NOMO-1 treated with DMSO at 0.1 percent for 48 hours (cell line): ENCODE measurements around the gene NPRL2.

Experiments
- DNase-seq: peaks from one replicate; lab custom pipeline; 2025; ENCODE audit not compliant: unreplicated experiment; lab: John Stamatoyannopoulos, UW

NPRL2 gene

DNA sequence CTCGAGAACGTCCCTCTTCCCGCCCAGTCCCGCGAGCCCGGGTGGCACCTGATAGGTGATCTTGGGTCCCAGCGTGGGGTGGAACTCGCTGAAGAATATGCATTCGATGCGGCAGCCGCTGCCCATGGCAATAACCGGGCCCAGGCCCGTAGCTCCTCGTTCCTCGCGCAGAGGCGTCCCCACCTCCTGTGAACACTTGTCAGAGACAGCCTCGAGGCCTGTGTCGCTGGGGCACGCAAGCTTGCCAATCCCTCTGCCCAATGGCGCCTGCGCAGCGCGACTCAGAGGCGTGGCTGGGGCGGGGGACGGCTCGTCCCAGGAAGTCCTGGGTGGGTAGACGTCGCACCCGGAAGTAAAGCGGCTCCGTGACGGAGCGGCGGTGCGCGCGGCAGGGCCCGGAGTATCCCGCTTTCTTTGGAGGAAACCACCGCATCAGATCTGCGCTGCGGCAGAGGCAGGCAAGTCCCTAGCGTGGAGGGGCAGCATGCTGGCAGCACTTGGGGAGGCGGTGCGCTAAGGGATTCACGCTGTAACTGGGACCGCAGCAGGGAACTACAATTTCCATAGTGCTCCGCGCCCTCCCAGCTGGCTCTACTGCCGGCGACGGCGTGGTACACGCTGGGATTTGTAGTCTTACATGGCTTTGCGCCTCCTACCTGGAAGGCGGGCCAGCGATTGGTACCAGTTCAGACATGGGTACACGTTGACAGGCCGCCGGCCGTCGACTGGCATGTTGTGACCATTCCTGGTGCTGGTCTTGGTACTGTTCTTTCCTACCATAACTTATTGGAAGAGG, at the start of gene NPRL2, which contains the start of gene CYB561D2:
Gene NPRL2, minus strand, starts transcription at position 249 of the 796 bp plus-strand sequence. Its CDS starts 123 bp downstream, at position 126.
Gene CYB561D2, plus strand, starts transcription at position 336 of the 796 bp plus-strand sequence. CDS start 572 bp downstream, outside the sequence.
- peak; percentile 92 for DNase-seq

DNA sequence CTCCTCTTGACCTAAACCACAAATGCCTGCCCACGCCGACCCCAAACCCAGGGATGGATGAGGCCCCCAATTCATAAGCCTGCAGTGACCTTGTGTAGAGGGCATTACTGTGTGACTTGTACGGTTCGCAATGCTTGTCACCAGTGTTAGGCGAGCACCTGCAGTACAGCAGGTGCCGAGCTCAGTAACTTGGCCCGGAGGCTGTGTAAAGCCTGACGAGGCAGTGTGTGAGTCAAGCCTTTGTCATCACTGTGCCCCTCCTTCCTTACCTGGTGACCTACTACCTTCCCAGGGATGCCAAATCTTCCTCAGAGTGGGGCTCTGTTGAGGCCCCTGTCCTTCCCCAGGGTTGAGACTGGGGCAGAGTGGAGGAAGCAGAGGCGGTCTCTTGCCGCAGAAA, 45.9 kb upstream of the NPRL2 start:
- no peak for DNase-seq

GRCh38 chr3:50395070-50395860, 44.7 kb upstream of the NPRL2 start:
- peak; percentile 86 for DNase-seq

GRCh38 chr3:50393061-50393460, 42.5 kb upstream of the NPRL2 start:
- no peak for DNase-seq

DNA sequence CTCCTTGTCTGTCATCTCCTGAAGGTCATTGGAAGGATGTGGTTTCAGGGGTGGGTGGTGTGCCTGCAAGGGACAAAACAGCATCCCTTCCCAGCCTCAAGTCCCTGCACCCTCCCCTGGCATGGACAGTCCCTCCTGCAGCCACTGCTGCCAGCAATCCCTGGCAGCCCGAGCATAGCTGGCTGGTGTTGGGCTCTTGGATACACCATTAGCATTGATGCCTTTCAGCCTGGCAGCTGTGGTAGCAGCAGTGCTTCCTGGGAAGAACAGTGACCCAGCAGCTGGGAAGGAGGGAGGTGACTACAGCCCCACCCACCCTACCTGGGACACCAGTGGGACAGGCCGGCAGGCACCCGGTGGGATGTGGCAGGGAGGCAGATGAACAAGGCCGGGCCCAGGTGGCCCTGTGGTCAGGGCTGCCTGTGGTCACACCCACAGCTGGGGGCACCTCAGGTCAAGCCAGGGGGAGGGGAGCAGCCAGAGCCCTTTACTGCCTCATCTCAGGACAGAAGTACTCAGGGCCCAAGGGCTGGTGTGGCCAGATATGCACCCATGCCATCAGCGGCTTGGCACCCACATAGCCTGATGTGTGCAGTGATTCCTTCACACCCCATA, 41.6 kb upstream of the NPRL2 start:
- DNase-seq, result no peak

GRCh38 chr3:50390508-50391224, 40.1 kb upstream of the NPRL2 start:
- no peak for DNase-seq

GRCh38 chr3:50389414-50389767, 38.8 kb upstream of the NPRL2 start:
- no peak for DNase-seq

DNA sequence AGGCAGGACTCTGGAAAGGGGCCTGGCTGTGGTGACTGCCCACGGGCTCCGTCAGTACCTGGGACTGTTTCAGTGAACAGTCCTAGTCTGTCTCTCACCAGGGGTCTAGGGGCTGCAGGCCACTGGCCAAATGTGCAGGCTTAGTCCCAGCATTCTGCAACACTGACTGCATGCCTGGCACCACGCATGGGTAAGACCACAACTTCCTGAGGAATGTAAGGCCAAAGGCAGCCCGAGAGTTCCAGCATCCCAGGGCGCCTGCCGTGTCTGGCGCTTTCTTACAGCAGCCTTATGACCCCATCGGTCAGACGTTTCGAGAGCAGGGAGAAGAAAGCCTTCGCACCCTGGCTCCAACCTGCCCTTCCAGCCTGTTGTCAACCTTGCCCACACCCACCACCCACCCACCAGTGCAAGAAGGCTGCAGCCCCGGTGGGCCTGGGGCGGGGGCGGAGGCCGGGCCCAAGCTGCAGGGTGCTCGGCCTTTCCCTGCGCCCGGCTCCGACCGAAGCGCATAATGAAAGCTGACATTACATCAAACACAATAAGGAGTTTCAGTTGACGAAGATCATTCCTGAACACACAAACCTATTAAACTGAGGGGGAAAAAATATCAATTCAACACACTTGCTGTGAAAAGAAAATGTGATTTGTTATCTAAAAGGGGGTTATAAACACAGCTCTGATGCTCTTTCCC, 38.3 kb upstream of the NPRL2 start:
- no peak for DNase-seq

DNA sequence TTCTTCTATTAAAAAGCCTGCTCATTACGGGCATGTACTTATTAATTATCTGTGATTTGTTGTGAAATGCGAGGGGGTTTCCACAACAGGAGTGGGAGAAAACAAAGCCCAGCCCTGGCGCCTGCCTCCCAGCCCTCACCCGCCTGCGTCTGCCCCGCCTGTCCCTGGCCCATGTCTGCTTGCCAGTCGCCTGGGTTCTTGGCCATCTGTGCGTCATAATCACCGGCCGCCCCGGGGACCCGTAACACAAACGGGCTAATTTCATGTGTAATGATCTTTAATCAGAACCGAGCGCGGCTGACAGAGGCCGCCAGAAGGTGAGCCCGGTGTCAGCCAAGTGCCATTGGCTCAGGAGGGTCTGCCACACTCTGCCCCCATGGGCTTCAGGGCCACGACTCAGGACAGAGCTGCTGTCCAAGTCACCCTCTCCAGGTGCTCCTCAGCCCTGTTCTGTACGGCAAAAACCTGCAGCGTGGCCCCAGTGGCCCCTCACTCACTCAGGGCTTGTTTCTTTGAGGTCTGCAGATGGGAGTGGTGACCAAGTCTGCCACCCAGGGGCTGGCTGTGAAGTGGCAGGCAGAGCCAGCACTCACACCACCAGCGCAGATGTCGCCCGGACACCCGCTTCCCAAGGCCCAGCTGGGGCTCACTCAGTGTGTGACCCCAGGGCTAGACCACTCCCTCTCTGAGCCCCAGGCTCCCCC, 37.6 kb upstream of the NPRL2 start:
- DNase-seq, result no peak

DNA sequence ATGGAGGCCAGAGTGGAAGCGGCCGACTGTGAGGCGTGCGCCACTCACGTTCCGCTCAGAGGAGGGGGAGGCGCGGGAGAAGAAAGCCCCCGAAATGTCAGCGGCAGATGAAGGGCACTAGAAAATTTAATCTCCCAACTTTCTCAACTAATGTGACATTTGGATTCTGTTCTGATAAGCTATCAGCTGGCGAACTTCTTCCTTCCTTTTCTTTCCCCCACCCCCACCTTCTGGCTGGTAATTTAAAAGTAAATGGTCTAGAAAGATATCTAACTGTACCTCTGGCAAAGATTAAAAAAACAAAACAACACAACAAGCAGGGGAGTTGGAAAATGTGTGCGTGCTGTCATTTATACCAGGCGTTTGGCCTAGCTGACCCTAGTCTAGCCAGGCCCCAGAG, 35.2 kb upstream of the NPRL2 start:
- DNase-seq, result no peak

DNA sequence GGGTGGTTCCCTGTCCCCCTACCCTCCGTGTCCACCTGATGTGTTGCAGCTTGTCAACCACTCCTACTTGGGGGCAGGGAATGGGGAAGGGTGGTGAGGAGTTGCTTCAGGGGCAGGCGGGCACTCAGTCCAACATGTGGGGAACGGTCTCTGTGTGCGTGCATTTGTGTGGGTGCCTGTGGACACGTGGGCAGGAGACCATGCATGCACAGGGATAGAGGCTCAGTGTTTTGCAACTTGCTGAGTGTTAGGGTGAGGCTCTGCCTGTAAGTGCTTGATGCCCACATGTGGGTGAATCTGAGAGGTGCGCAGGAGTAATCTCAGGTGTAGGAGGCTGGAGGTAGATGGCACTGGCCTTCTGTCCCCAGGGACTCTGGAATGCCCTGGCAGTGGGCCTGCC, 33.2 kb upstream of the NPRL2 start:
- DNase-seq, result no peak

DNA sequence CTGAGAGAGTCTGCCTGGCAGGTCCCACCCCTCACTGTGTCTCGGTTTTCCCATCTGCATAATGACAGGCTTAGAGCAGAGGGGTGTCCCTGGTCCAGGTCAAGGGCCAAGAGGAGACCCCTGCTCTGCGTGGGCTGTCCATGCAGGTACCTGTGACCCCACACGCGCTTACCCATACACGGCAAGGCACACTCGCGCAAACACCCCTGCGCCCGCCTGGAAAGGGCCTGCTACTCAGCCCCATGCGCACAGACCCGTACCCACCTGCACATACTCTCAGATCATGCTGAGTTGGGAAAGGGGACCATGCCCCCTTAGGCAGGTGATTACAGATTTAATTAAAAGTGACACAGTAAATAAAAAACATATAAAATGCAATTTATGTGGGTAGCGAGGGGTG, 32.1 kb upstream of the NPRL2 start:
- no peak for DNase-seq

GRCh38 chr3:50381383-50381782, 30.8 kb upstream of the NPRL2 start:
- no peak for DNase-seq

- no peak for DNase-seq
These were observed 30.0 kb upstream of the NPRL2 start for GRCh38 chr3:50380405-50381085.

DNA sequence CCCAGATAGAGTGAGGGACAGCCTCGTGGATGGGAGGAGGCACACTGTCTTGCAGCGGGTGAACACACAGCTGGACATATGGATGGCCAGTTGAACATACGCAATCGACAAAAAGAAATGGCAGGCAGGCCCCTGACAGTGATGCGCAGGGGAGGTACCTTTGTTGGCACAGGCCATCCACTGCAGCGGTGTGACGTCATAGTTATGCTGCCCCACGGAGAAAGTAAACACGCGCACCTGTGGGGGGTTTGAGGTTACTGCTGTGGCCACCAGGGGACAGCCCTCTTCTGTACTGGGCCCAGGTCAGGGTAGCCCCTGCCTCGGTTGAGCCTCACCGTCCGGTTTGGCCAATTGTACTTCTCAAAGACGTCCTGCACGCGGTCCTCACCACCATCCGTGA, 28.2 kb upstream of the NPRL2 start:
- no peak for DNase-seq

DNA sequence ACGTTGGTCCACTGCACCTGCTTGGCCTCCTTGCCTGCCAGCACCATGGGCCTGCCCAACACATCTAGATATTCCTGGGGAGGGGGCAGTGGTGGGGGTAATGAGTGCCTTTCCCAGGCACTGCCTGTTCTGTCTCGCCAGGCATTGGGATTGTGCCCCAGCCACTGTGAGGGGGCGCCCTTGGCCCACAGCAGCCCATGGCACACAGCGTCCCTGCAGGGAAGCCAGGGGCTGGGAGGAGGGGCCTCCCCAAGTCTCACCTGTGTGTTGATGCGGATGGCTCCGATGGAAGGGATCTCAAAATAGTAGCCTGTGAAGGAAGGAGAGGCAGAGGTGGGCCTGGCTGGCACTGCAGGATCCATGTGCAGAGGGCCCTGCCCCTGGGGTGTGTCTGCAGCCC, 27.4 kb upstream of the NPRL2 start:
- no peak for DNase-seq

DNA sequence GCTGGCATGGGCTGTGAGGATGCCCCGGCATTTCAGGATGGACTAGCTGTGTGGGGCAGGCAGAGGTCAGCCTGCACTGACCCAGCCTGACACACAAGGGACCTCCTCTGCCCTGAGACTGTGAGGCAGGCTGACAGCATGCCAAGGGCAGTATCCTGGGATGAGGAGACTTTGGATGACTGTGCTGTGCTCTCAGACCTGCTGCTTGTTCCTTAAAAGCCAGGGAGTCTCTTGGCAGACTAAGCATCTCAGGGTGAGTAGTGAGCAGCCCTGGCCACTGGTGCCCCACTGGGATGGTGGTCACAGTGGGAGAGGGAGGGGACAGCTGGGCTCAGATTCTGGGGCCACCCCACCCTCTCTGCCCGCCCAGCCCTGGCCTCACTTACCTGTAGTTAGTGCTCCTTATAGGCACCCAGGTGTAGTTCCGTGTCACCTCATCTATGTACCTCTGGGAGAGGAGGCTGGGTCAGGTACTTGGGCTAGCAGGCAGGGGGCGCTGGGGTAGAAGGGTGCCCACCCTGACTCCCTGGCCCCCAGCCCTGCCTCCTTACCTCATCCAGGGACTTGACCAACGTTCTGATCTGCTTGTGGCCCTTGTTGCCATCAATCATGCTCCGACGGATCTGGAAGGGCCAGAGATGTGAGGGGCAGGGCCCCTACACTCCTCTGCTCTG, 24.8 kb upstream of the NPRL2 start:
- no peak for DNase-seq

DNA sequence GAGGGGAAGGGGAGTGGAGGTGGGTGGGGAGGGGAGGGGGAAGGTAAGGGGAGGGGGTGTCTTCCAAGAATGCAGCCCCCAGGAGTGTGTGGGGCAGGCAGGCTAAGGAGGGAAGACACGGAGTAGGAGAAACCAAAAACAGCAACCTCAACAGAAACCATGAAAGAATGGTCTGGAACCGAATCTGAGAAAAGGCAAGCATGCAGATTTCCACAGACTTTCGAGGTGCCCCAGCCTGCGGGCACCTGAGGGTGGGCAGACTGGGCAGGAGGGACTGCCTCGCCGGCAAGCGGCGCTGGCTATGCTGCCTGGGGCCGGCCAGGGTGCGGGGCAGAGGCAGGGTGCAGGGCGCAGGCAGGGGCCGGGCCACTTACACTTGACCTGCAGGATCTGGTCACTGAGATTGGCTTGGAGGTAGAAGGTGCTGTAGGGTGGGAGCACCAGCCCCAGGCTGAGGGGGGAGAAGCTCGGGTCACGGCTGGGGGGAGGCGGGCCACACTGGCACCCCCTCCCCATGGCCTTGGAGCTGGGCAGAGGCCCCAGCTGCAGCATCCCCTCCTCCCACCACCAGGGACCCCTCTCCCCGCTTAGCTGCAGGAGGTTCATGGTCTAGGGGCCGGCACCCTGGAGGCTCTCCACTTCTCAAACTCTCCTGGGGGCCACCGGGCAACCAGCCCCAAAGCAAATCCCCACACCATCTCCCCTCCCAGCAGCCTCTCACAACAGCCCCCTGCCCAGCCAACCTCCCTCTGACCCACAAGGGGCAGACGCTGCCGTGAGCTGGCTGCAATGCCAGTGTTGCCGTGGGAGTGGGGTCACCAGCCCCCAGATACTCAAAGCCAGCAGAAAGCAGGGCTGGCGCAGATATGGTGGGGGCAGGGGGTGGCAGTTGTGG, 24.0 kb upstream of the NPRL2 start:
- no peak for DNase-seq
